GM12865 (cell line): ENCODE results near the gene UBE4B.
A peak's percentile ranks its signal among the peaks of the same experiment; 100 is the strongest.

Source experiments
- DNase-seq: peaks from one replicate; pipeline ENCODE4 v3.0.0; 2010; ENCODE audit warnings: low read depth
- H3K4me3 ChIP-seq: 2 replicates; pipeline ENCODE4 v1.5.1; 2011; ENCODE audit warnings: mild to moderate bottlenecking, low read depth, low read length, control low read depth
- TF ChIP-seq, protein P1 (sequence below): IDR thresholded peaks from 2 replicates; pipeline ENCODE4 v1.5.1; 2011; ENCODE audit warnings: low read length, control low read depth, low read depth, inconsistent platforms; ENCODE audit not compliant: insufficient read depth; ENCODE audit errors: missing control alignments

The UBE4B gene

GRCh38 chr1:10185759-10186158, 153.0 kb downstream of the UBE4B start:
- H3K4me3 ChIP-seq: no peak overlapping the region
- TF ChIP-seq, protein P1, sequence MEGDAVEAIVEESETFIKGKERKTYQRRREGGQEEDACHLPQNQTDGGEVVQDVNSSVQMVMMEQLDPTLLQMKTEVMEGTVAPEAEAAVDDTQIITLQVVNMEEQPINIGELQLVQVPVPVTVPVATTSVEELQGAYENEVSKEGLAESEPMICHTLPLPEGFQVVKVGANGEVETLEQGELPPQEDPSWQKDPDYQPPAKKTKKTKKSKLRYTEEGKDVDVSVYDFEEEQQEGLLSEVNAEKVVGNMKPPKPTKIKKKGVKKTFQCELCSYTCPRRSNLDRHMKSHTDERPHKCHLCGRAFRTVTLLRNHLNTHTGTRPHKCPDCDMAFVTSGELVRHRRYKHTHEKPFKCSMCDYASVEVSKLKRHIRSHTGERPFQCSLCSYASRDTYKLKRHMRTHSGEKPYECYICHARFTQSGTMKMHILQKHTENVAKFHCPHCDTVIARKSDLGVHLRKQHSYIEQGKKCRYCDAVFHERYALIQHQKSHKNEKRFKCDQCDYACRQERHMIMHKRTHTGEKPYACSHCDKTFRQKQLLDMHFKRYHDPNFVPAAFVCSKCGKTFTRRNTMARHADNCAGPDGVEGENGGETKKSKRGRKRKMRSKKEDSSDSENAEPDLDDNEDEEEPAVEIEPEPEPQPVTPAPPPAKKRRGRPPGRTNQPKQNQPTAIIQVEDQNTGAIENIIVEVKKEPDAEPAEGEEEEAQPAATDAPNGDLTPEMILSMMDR: no peak
- DNase-seq: no peak

GRCh38 chr1:10186331-10187025, 153.7 kb downstream of the UBE4B start:
- TF ChIP-seq, protein P1: no peak
- no peak for DNase-seq
- no peak overlapping the region for H3K4me3 ChIP-seq

DNA sequence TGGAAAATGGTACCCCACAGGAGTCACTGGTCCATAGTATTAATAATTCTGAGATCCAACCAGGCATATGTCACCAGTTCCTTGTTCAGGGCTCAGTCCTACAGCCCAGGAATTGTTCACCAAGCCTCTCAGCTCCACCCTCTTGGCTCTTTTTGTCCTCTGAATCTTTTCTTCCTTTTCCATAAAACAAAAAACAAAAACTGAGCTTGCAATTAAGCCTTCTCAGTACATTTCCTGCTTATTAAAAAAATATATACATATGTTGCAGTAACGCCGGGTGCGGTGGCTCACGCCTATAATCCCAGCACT, 154.2 kb downstream of the UBE4B start:
- DNase-seq: no peak
- TF ChIP-seq, protein P1: no peak
- no peak overlapping the region for H3K4me3 ChIP-seq

GRCh38 chr1:10188133-10188650, 155.4 kb downstream of the UBE4B start:
- TF ChIP-seq, protein P1: no peak
- DNase-seq: no peak
- no peak overlapping the region for H3K4me3 ChIP-seq

- no peak overlapping the region for H3K4me3 ChIP-seq
- DNase-seq: peak; percentile 79
- TF ChIP-seq, protein P1: no peak
Observed at GRCh38 chr1:10189659-10190058, 156.9 kb downstream of the UBE4B start.

DNA sequence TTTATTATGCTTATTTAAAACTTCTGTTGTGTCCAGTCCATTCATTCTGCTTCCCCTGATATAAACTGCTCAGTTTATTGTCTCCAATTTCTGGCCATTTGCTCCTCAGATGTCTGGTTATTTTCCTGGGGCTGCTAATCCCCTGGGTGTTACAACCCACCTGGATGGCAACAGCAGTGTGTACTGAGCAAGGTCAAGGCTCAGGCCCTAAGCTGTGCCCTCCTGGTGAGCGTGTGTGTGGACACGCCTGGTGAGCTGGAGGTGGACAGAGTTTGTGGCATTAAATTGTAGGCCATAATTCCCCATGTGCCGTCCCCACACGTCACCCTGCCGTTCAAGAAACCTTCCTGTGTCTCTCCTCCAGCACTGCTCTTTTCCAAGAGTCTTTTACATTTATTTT, 159.5 kb downstream of the UBE4B start:
- no peak for DNase-seq
- no peak overlapping the region for H3K4me3 ChIP-seq
- TF ChIP-seq, protein P1: no peak

DNA sequence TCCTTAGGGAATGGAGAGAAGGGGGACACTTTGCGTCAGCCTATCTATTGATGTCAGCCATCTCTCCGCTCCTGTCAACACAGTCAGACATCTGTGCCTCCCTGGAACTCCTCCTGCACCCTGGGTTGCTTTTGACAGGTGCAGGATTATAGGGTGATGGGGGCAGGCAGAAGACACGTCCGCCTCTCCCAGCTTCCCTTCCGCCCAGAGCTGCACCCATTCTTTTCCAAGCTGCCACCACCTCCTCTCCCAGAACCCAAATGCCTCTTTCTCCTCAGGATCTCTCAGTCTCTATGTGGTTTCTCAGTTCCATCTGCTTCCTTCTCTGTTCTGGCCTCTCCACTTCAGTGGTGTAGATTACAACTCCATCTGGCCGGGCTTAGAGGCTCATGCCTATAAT, 160.5 kb downstream of the UBE4B start:
- DNase-seq: no peak
- H3K4me3 ChIP-seq: no peak overlapping the region
- TF ChIP-seq, protein P1: no peak
